ENCODE measurements around the gene TNFSF11.

Gene TNFSF11

DNA sequence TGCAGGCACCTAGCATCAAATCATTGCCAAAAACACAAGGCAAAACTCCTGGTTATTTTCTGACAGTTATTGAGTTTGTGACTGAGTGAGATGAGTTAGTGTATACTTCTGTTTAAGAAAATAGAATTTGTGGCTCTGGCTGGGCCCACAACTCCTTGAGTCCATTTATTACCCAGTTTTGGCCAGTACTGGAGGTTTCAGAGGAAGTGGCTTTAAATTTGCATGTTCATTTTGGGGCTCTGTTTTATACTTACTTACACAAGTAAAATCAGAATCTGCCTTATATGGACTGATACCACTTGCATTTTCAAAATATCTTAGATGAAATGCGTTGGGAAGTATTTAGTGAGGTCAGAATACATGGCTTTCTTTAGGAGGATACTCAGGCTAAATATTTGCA lies 29.0 kb downstream of the TNFSF11 start:
- no peak overlapping the region for H3K27ac ChIP-seq
- no peak for TF ChIP-seq ZFX (IDR thresholded peaks at IDR 0.05; ENCODE audit: borderline replicate concordance)
- TF ChIP-seq, protein P1, sequence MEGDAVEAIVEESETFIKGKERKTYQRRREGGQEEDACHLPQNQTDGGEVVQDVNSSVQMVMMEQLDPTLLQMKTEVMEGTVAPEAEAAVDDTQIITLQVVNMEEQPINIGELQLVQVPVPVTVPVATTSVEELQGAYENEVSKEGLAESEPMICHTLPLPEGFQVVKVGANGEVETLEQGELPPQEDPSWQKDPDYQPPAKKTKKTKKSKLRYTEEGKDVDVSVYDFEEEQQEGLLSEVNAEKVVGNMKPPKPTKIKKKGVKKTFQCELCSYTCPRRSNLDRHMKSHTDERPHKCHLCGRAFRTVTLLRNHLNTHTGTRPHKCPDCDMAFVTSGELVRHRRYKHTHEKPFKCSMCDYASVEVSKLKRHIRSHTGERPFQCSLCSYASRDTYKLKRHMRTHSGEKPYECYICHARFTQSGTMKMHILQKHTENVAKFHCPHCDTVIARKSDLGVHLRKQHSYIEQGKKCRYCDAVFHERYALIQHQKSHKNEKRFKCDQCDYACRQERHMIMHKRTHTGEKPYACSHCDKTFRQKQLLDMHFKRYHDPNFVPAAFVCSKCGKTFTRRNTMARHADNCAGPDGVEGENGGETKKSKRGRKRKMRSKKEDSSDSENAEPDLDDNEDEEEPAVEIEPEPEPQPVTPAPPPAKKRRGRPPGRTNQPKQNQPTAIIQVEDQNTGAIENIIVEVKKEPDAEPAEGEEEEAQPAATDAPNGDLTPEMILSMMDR (IDR thresholded peaks at IDR 0.05), result no peak

DNA sequence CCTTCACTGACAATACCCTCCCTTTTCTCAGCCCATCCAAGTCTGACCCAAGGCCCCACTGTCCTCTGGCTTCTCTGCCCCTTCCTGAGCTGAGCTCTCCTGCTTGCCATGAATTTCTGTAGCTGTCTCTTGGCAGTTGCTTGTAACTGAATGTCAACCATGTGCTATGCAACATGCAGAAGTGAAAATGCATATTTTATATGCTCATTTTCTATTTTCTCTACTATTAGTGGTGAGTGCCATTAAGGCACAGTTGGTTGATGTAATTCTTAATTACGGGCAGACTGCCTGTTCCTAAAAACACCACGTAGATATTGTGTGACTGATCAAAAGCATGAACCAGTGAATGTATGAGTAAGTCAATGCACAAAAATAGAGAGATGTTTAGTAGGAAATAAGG lies 29.6 kb downstream of the TNFSF11 start:
- no peak overlapping the region for H3K27ac ChIP-seq
- no peak for TF ChIP-seq ZFX (IDR thresholded peaks at IDR 0.05; ENCODE audit: borderline replicate concordance)
- TF ChIP-seq, protein P1 (IDR thresholded peaks at IDR 0.05), result no peak

GRCh38 chr13:42607546-42607945 lies 33.6 kb downstream of the TNFSF11 start:
- no peak overlapping the region for H3K27ac ChIP-seq
- TF ChIP-seq, protein P1 (IDR thresholded peaks at IDR 0.05), result no peak

DNA sequence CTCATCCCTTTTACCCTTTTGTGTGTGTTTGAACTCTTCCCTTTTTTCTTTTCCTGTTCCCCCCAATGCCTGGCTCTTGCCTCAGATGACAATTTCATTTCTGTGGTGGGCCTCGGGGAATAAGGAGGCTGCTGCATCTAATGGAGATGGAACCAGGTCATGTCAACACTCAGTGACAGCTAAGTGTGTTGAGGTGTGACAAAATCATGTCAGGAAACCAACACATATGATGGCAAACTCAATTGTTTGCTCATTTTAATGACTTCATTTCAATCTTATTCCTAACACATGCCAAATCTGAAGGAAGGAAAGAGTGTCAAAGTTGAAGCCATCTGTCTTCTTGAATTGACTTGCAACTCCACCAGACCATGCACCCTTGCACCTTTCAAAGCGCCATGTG lies 36.7 kb downstream of the TNFSF11 start:
- TF ChIP-seq ZFX (IDR thresholded peaks at IDR 0.05; ENCODE audit: borderline replicate concordance), result no peak
- TF ChIP-seq, protein P1 (IDR thresholded peaks at IDR 0.05), result no peak

GRCh38 chr13:42611086-42611779 lies 37.3 kb downstream of the TNFSF11 start:
- no peak overlapping the region for H3K27ac ChIP-seq
- no peak for TF ChIP-seq ZFX (IDR thresholded peaks at IDR 0.05; ENCODE audit: borderline replicate concordance)
- TF ChIP-seq, protein P1 (IDR thresholded peaks at IDR 0.05), result no peak

More for the DNA sequence above, 36.7 kb downstream of the TNFSF11 start:
- no peak overlapping the region for H3K27ac ChIP-seq

DNA sequence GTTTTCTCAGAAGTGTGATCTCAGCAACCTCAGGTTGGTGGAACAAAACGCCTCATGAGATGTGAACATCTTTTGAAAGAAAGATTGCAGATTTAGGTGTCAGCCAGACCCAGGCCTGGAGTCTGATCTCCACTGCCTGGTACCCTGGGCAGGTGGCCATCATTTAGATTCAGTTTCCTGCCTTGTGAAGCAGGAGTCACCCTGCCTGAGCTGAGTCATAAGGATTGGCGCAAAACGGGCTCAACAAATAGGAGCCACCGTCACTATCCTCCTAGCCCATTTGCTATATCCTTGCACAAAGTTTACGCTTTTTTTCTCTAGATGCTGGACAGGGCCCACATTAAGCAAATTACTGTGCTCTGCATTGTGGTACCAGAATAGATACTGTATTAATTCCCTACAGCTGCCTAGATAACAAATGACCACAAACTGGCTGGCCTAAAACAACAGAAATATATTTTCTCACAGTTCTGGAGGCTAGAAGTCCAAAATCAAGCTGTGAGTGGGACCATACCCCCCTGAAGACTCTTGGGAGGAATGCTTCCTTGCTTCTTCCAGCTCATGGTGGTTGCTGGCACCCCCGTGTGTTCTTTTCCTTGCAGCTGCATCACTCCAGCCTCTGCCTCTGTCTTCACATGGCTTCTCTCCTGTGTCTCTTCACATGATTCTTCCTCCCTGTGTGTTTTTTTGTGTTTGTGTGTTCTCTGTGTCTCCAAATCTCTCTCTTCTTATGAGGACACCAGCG lies 38.2 kb downstream of the TNFSF11 start:
- TF ChIP-seq, protein P1 (IDR thresholded peaks at IDR 0.05), result no peak
- no peak for TF ChIP-seq ZFX (IDR thresholded peaks at IDR 0.05; ENCODE audit: borderline replicate concordance)
- H3K27ac ChIP-seq, result no peak overlapping the region

DNA sequence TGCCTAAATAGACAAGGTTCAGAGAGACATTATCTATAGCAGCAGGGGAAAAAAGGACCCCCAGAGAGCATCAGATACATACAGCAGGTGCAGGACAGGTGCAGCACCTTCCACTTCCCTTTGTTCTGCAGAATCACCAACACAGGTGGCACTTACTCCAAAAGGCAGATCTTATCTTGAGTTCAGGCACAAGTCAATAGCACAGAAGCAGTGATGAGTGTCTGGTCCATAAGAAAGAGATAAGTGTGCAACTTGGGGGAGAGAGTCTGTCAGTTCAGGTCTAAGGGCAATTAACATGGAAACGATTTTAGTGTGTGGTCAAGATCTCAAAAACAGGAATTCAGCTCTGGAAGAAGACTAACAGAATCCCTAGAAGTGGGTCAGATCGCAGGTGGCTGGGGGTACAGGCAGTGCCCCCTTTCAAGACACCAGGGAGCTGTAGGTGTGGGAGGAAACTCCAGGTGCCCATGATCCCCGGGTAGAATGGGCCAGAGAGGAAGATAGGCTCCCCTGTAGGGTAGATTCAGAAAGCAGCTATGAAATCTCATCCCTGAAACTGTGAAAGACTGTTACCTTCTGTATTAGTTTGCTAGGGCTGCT lies 40.6 kb downstream of the TNFSF11 start:
- no peak for TF ChIP-seq ZFX (IDR thresholded peaks at IDR 0.05; ENCODE audit: borderline replicate concordance)
- TF ChIP-seq, protein P1 (IDR thresholded peaks at IDR 0.05), result no peak
- H3K27ac ChIP-seq, result no peak overlapping the region

Measured in 22Rv1 (cell line).